ENCODE measurements around the gene AKR1E2.

AKR1E2 gene

GRCh38 chr10:4846775-4847174, 20.8 kb downstream of the AKR1E2 start:
- TF ChIP-seq EZH2 (IDR thresholded peaks at IDR 0.05; ENCODE audit: borderline replicate concordance, low read length) (no peak), CTCF (IDR thresholded peaks at IDR 0.05; ENCODE audit: low read length) (no peak)
- H3K9me2 ChIP-seq (ENCODE audit: low read depth, low read length): no peaks in the 10 kb centered on the region

GRCh38 chr10:4847561-4848355, 21.8 kb downstream of the AKR1E2 start:
- H3K9me3 ChIP-seq (ENCODE audit: low read length): no peaks in the 10 kb centered on the region
- no peak overlapping the region for H2AFZ ChIP-seq (ENCODE audit: low read length)

More at GRCh38 chr10:4846775-4847174, 20.8 kb downstream of the AKR1E2 start:
- H3K27me3 ChIP-seq (ENCODE audit: insufficient read depth, low read length): no peaks in the 10 kb centered on the region
- no peak overlapping the region for H2AFZ ChIP-seq (ENCODE audit: low read length)
- no peaks in the 10 kb centered on the region for H3K79me2 ChIP-seq (ENCODE audit: insufficient read depth, low read length)
- H3K27ac ChIP-seq (ENCODE audit: low read depth, low read length, poor library complexity, severe bottlenecking): no peak overlapping the region
- H3K4me3 ChIP-seq (ENCODE audit: low read depth, low read length, poor library complexity, severe bottlenecking): no peak overlapping the region
- H3K4me2 ChIP-seq (ENCODE audit: low read length): no peak overlapping the region
- no peaks in the 10 kb centered on the region for H3K36me3 ChIP-seq (ENCODE audit: insufficient read depth, low read length)
- no peaks in the 10 kb centered on the region for H3K9me3 ChIP-seq (ENCODE audit: low read length)
- H3F3A ChIP-seq (ENCODE audit: insufficient read depth, low read length): no peaks in the 10 kb centered on the region
- H3K4me1 ChIP-seq (ENCODE audit: insufficient read depth, low read length, severe bottlenecking): no peaks in the 10 kb centered on the region
- H3K9ac ChIP-seq (ENCODE audit: low read length): no peak overlapping the region
- H4K20me1 ChIP-seq (ENCODE audit: insufficient read depth, low read length): no peaks in the 10 kb centered on the region

GRCh38 chr10:4848356-4849041, 22.5 kb downstream of the AKR1E2 start:
- H3K27me3 ChIP-seq (ENCODE audit: insufficient read depth, low read length): no peaks in the 10 kb centered on the region
- no peak overlapping the region for H3K4me3 ChIP-seq (ENCODE audit: low read depth, low read length, poor library complexity, severe bottlenecking)
- no peak overlapping the region for H3K27ac ChIP-seq (ENCODE audit: low read depth, low read length, poor library complexity, severe bottlenecking)

More at GRCh38 chr10:4847561-4848355, 21.8 kb downstream of the AKR1E2 start:
- Histone ChIP-seq H3F3A (ENCODE audit: insufficient read depth, low read length) (no peaks in the 10 kb centered on the region), H3K4me2 (ENCODE audit: low read length) (no peak overlapping the region), H3K4me3 (ENCODE audit: low read depth, low read length, poor library complexity, severe bottlenecking) (no peak overlapping the region), H3K9me2 (ENCODE audit: low read depth, low read length) (no peaks in the 10 kb centered on the region), H3K9ac (ENCODE audit: low read length) (no peak overlapping the region), H3K27me3 (ENCODE audit: insufficient read depth, low read length) (no peaks in the 10 kb centered on the region), H3K79me2 (ENCODE audit: insufficient read depth, low read length) (no peaks in the 10 kb centered on the region), H3K27ac (ENCODE audit: low read depth, low read length, poor library complexity, severe bottlenecking) (no peak overlapping the region), H3K4me1 (ENCODE audit: insufficient read depth, low read length, severe bottlenecking) (no peaks in the 10 kb centered on the region), H3K36me3 (ENCODE audit: insufficient read depth, low read length) (no peaks in the 10 kb centered on the region), H4K20me1 (ENCODE audit: insufficient read depth, low read length) (no peaks in the 10 kb centered on the region)
- TF ChIP-seq EZH2 (IDR thresholded peaks at IDR 0.05; ENCODE audit: borderline replicate concordance, low read length) (no peak), CTCF (IDR thresholded peaks at IDR 0.05; ENCODE audit: low read length) (no peak)

More at GRCh38 chr10:4848356-4849041, 22.5 kb downstream of the AKR1E2 start:
- H4K20me1 ChIP-seq (ENCODE audit: insufficient read depth, low read length): no peaks in the 10 kb centered on the region
- H3K9me3 ChIP-seq (ENCODE audit: low read length): no peaks in the 10 kb centered on the region
- H3K4me1 ChIP-seq (ENCODE audit: insufficient read depth, low read length, severe bottlenecking): no peaks in the 10 kb centered on the region
- H3K79me2 ChIP-seq (ENCODE audit: insufficient read depth, low read length): no peaks in the 10 kb centered on the region
- no peak overlapping the region for H2AFZ ChIP-seq (ENCODE audit: low read length)
- no peaks in the 10 kb centered on the region for H3K9me2 ChIP-seq (ENCODE audit: low read depth, low read length)
- H3K4me2 ChIP-seq (ENCODE audit: low read length): no peak overlapping the region
- no peaks in the 10 kb centered on the region for H3K36me3 ChIP-seq (ENCODE audit: insufficient read depth, low read length)
- TF ChIP-seq CTCF (IDR thresholded peaks at IDR 0.05; ENCODE audit: low read length) (no peak), EZH2 (IDR thresholded peaks at IDR 0.05; ENCODE audit: borderline replicate concordance, low read length) (no peak)
- H3K9ac ChIP-seq (ENCODE audit: low read length): no peak overlapping the region
- no peaks in the 10 kb centered on the region for H3F3A ChIP-seq (ENCODE audit: insufficient read depth, low read length)

Measured in OCI-LY1 (cell line).